Mammary epithelial cell (primary cell): ENCODE results near the gene RPA3.

Experiments
- EZH2 ChIP-seq: IDR thresholded peaks from 2 replicates; pipeline ENCODE4 v1.6.1; 2012; ENCODE audit warnings: low read length, inconsistent platforms, borderline replicate concordance
- TF ChIP-seq, protein P1 (sequence below), 2 donors: IDR thresholded peaks in 1 of 2; conservative IDR thresholded peaks in 1 of 2; 2 replicates each; pipeline ENCODE4 v1.5.1; 2011 to 2012; ENCODE audit warnings: inconsistent platforms in 2 of 2, low read length in 2 of 2, mild to moderate bottlenecking in 2 of 2, control low read depth in 1 of 2, low read depth in 1 of 2; ENCODE audit not compliant: insufficient read depth in 1 of 2; ENCODE audit errors: extremely low read depth in 1 of 2

- no peak for TF ChIP-seq EZH2
- TF ChIP-seq, protein P1, sequence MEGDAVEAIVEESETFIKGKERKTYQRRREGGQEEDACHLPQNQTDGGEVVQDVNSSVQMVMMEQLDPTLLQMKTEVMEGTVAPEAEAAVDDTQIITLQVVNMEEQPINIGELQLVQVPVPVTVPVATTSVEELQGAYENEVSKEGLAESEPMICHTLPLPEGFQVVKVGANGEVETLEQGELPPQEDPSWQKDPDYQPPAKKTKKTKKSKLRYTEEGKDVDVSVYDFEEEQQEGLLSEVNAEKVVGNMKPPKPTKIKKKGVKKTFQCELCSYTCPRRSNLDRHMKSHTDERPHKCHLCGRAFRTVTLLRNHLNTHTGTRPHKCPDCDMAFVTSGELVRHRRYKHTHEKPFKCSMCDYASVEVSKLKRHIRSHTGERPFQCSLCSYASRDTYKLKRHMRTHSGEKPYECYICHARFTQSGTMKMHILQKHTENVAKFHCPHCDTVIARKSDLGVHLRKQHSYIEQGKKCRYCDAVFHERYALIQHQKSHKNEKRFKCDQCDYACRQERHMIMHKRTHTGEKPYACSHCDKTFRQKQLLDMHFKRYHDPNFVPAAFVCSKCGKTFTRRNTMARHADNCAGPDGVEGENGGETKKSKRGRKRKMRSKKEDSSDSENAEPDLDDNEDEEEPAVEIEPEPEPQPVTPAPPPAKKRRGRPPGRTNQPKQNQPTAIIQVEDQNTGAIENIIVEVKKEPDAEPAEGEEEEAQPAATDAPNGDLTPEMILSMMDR (conservative IDR thresholded peaks at IDR 0.05 in 1 of 2, IDR thresholded peaks at IDR 0.05 in 1 of 2; ENCODE audit: extremely low read depth in 1 of 2, insufficient read depth in 1 of 2, low read depth in 1 of 2, low read length in 2 of 2) = no peak
Observed at GRCh38 chr7:7681936-7682329, 36.5 kb downstream of the RPA3 start.
